Heart left ventricle (tissue), 16 donors: ENCODE data around the gene CPA1. TPM values are rescaled to one million over a fixed set of nuclear protein-coding genes. Genes with fewer than 3 reads are reported as not detected.

Experiments
- ATAC-seq, 4 donors: fragments of 200-7000 bp; cut with Tn5 transposase; one replicate each; pipeline ENCODE4 v1.9.1; 2020 to 2022; ENCODE audit warnings: moderate library complexity in 4 of 4, mild to moderate bottlenecking in 3 of 4, moderate number of reproducible peaks in 1 of 4
- DNase-seq, 5 donors: peaks; one replicate each; pipeline ENCODE4 v3.0.0-alpha.2; 2020
- H3K27ac ChIP-seq, 12 donors: fragments of 200-600 bp; sonication (generic) in 4 of 12; one replicate each; pipeline versions ENCODE4 v1.5.0 to v1.8.0; 2016 to 2022; ENCODE audit warnings: mild to moderate bottlenecking in 2 of 12
- H3K27me3 ChIP-seq, 9 donors: fragments of 200-600 bp; sonication (generic) in 2 of 9; one replicate each; pipeline versions ENCODE4 v1.5.1 to v1.8.0; 2016 to 2022; ENCODE audit warnings: mild to moderate bottlenecking in 3 of 9
- H3K36me3 ChIP-seq, 9 donors: fragments of 200-600 bp; sonication (generic) in 2 of 9; one replicate each; pipeline versions ENCODE4 v1.5.0 to v1.8.0; 2018 to 2022; ENCODE audit warnings: mild to moderate bottlenecking in 2 of 9
- H3K4me1 ChIP-seq, 12 donors: fragments of 200-600 bp; sonication (generic) in 4 of 12; one replicate each; pipeline versions ENCODE4 v1.5.0 to v1.8.0; 2016 to 2022; ENCODE audit warnings: mild to moderate bottlenecking in 3 of 12
- H3K4me3 ChIP-seq, 12 donors: fragments of 200-600 bp; sonication (generic) in 4 of 12; one replicate each; pipeline versions ENCODE4 v1.5.0 to v1.8.0; 2017 to 2022; ENCODE audit warnings: mild to moderate bottlenecking in 9 of 12, moderate library complexity in 4 of 12
- H3K9me3 ChIP-seq, 12 donors: fragments of 200-600 bp; sonication (generic) in 4 of 12; one replicate each; pipeline versions ENCODE4 v1.5.0 to v1.8.0; 2016 to 2022; ENCODE audit warnings: mild to moderate bottlenecking in 1 of 12
- CTCF ChIP-seq, 12 donors: fragments of 200-600 bp; sonication (generic) in 4 of 12; IDR thresholded peaks; one replicate each; pipeline versions ENCODE4 v1.5.0 to v1.8.0; 2018 to 2022; ENCODE audit warnings: antibody characterized with exemption in 12 of 12, mild to moderate bottlenecking in 5 of 12
- POLR2A ChIP-seq, 2 donors: fragments of 450-650 bp; IDR thresholded peaks; one replicate each; pipeline ENCODE4 v1.6.1; 2017; ENCODE audit warnings: antibody characterized with exemption in 2 of 2, mild to moderate bottlenecking in 2 of 2, moderate library complexity in 2 of 2
- WGBS, 4 donors: extraction: QIAGEN DNeasy Blood & Tissue Kit in 2 of 4; methylation state at CpG; one replicate each; pipeline versions ENCODE4 v1.1.5 to v1.1.7; 2013 to 2018; 5-methylcytosine and 5-hydroxymethylcytosine counted together
- intact Hi-C, 10 donors: fragments of 100-400 bp; cut with DNase I; formaldehyde crosslinking; loops; one replicate each; pipeline versions ENCODE4 v1.11.1 to v1.14.2; 2022
- polyA plus RNA-seq, 2 donors: library from polyadenylated mRNA; stranded (reverse); fragments of 200-250 nt; gene quantifications; one replicate each; pipeline ENCODE4 v1.2.3, GENCODE V29; 2013
- total RNA-seq, 9 donors: library from RNA; depleted of rRNA in 2 of 9; stranded (reverse); fragments of >200 nt in 2 of 9; fragmentation: NEBNext Ultra II Directional in 3 of 9; extraction: Animal tissue kit (Norgen Biotek cat#: 25700) in 3 of 9; gene quantifications; one replicate each; pipeline versions ENCODE4 v1.1.0 to v1.2.4, GENCODE V29; 2016 to 2023
- donor health status: ischemic (EF 13 %, LVEDD 7.1; RV severe dilation, severe dysfunction).
- donor health status: healthy with polysubstance abuse.
- donor health status: DM: no; HTN: yes; CAD: no.
- donor health status: DM: no; HTN: no; CAD: no.
- donor health status: ischemic (EF 25% LVEDD 6.9; RV normal size, moderate dysfunction).
- donor health status: ischemic (EF 25% LVEDD 5.7; RV mildly dilated, moderate dysfunction).
- donor health status: healthy.
- donor health status: DM: yes; HTN: yes; CAD: no.
- donor health status: ischemic (EF 35%, LVEDD 5.7; RV mildly dilated, moderate dysfunction).
- donor health status: nonischemic (EF 11% LVEDD 7.7; RV severe dilation, severe dysfunction).
- donor health status: DM: yes; HTN: yes; CAD: no.
- donor health status: PGD.
- donor health status: ischemic (EF 29% LVEDD 5.4; RV normal size, mild dysfunction).
- donor health status: nonischemic (EF 23%, LVEDD 6.1; RV moderate dilation, normal function).

Gene CPA1
- total and polyA plus RNA-seq, 11 donors, result 0.29 to 3.8 (median 3.0) TPM; not detected in 5

DNA sequence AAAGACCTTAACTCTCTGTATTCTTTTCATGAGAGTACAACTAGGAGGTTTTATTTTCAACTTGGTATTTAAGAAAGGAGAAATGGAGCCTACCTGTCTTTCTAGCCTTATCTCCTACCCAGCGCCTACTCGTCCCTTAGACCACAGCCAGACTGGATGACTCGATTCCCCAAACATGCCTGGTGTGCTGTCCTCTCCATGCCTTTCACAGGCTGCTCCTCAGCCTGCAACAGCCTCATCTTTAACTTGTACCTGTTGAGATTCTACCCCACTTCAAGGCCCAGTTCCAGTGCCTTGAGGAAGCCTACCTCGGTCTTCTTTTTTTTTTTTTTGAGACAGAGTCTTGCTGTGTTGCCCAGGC is 29.4 kb downstream of the CPA1 start:
- WGBS, 4 donors, result 75 to 85% (median 78%) methylated on average over 4 of the region's 4 CpGs
- TF ChIP-seq CTCF (IDR thresholded peaks at IDR 0.05) (no peak), POLR2A (IDR thresholded peaks at IDR 0.05) (no peak)
- H3K4me1 ChIP-seq, result peaks cover 0 to 7% (median 2%) of the 10 kb centered on the region in 12 donors
- no peaks in the 10 kb centered on the region for H3K9me3 ChIP-seq
- no peak for ATAC-seq
- intact Hi-C loops, result no loop called here
- no peaks in the 10 kb centered on the region for H3K36me3 ChIP-seq
- DNase-seq, result no peak
- no peak overlapping the region for H3K4me3 ChIP-seq
- H3K27ac ChIP-seq, result no peak overlapping the region
- H3K27me3 ChIP-seq, result no peaks in the 10 kb centered on the region

DNA sequence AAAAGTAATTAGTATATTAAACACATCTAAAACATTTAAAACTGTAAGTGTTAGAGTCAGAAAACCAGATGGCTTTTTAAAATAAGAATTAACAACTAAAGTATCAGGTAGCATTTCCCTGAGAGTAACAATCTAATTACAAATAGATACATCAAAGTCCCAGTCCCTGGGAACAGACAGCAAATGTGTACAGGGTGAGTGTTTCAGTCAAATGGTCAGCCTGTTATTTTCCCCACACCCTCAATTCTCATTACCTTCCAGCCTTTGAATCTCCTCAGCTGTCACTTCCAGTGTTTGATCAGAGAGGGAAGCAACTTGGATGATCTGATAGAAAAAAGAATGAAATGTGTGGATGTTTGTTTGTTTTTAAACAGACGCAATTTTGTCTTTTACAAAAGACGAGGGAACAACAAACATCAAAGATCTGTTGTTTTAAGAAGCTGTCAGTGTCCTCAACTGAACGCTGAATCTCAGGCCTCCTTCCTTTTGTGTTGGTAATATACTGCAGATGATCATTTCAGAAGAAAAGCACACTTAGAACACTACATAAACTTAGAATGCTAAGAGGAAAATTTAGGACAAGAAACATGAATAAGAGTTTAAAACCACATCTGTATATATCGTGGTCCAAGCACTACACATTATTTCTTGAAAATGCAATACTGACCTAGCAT is 30.7 kb downstream of the CPA1 start:
- H3K4me1 ChIP-seq, result peaks cover 0 to 12% (median 2%) of the 10 kb centered on the region in 12 donors
- no peak for ATAC-seq
- H3K4me3 ChIP-seq, result no peak overlapping the region
- H3K27me3 ChIP-seq, result no peaks in the 10 kb centered on the region
- intact Hi-C loops, result no loop called here
- no peak overlapping the region for H3K27ac ChIP-seq
- whole genome bisulfite sequencing, 4 donors, result 78 to 84% (median 83%) methylated on average over 4 of the region's 4 CpGs
- no peaks in the 10 kb centered on the region for H3K9me3 ChIP-seq
- TF ChIP-seq CTCF (IDR thresholded peaks at IDR 0.05), result no peak
- TF ChIP-seq POLR2A (IDR thresholded peaks at IDR 0.05), result no peak
- H3K36me3 ChIP-seq, result no peaks in the 10 kb centered on the region
- DNase-seq, result no peak

- Histone ChIP-seq H3K27ac (no peak overlapping the region), H3K4me3 (no peak overlapping the region), H3K27me3 (no peaks in the 10 kb centered on the region), H3K36me3 (no peaks in the 10 kb centered on the region), H3K9me3 (no peaks in the 10 kb centered on the region), H3K4me1 (peaks cover 0 to 12% (median 2%) of the 10 kb centered on the region in 12 donors)
- TF ChIP-seq CTCF (IDR thresholded peaks at IDR 0.05), result no peak
- TF ChIP-seq POLR2A (IDR thresholded peaks at IDR 0.05), result no peak
- WGBS, 4 donors, result 84 to 98% (median 97%) methylated on average over 4 of the region's 4 CpGs
- ATAC-seq, result no peak
- intact Hi-C loops, result no loop called here
- no peak for DNase-seq
Observed at GRCh38 chr7:130413201-130413600, 32.9 kb downstream of the CPA1 start.

DNA sequence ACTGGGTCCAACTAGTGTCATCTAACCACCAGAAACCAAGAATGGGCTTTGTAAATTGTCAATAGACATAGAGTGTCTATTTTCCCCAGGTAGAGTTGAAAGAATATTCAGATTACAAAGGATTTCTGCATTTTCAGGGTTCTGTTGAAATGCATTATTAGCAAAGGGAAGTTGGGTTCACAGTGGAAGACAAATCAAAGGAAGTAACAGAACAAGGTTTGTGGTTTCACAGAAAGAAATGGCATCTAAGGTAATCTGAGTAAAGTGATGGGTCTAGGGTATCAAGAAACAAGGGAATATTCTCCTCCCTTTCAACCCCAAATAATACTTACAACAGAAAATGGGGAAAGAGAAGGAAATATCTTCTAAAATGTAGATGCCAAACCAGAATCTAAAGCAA is 34.7 kb downstream of the CPA1 start:
- TF ChIP-seq POLR2A (IDR thresholded peaks at IDR 0.05) (no peak), CTCF (IDR thresholded peaks at IDR 0.05) (no peak)
- intact Hi-C loops, result no loop called here
- Histone ChIP-seq H3K27me3 (no peaks in the 10 kb centered on the region), H3K4me3 (no peak overlapping the region), H3K9me3 (no peaks in the 10 kb centered on the region), H3K27ac (no peak overlapping the region), H3K4me1 (peaks cover 0 to 8% (median 0%) of the 10 kb centered on the region in 12 donors), H3K36me3 (no peaks in the 10 kb centered on the region)
- DNase-seq (no peak), ATAC-seq (no peak)
